ENCODE measurements around the gene CHRNA4.

CHRNA4 gene

GRCh38 chr20:63356511-63356910, 4.6 kb downstream of the CHRNA4 start:
- DNase-seq (ENCODE audit: insufficient read length, low spot score): no peak
- no peak for FAIRE-seq
- TF ChIP-seq CTCF (IDR thresholded peaks at IDR 0.05; ENCODE audit: insufficient read depth, missing control alignments): no peak

- TF ChIP-seq CTCF (IDR thresholded peaks at IDR 0.05; ENCODE audit: insufficient read depth, missing control alignments): no peak
- DNase-seq (ENCODE audit: insufficient read length, low spot score): no peak
- no peak for FAIRE-seq
Observed at GRCh38 chr20:63355781-63356295, 5.3 kb downstream of the CHRNA4 start.

GRCh38 chr20:63354636-63355350, 6.4 kb downstream of the CHRNA4 start:
- no peak for FAIRE-seq

GRCh38 chr20:63352811-63353221, 8.3 kb downstream of the CHRNA4 start:
- TF ChIP-seq CTCF (IDR thresholded peaks at IDR 0.05; ENCODE audit: insufficient read depth, missing control alignments): no peak
- DNase-seq (ENCODE audit: insufficient read length, low spot score): no peak
- FAIRE-seq: no peak

More at GRCh38 chr20:63354636-63355350, 6.4 kb downstream of the CHRNA4 start:
- DNase-seq (ENCODE audit: insufficient read length, low spot score): no peak
- no peak for TF ChIP-seq CTCF (IDR thresholded peaks at IDR 0.05; ENCODE audit: insufficient read depth, missing control alignments)

- no peak for DNase-seq (ENCODE audit: insufficient read length, low spot score)
- FAIRE-seq: no peak
- no peak for TF ChIP-seq CTCF (IDR thresholded peaks at IDR 0.05; ENCODE audit: insufficient read depth, missing control alignments)
Observed at GRCh38 chr20:63351811-63352591, 9.1 kb downstream of the CHRNA4 start.

GRCh38 chr20:63351326-63351700, 9.8 kb downstream of the CHRNA4 start:
- no peak for TF ChIP-seq CTCF (IDR thresholded peaks at IDR 0.05; ENCODE audit: insufficient read depth, missing control alignments)
- FAIRE-seq (no peak), DNase-seq (ENCODE audit: insufficient read length, low spot score) (no peak)
